Trophoblast cell (in vitro differentiated cells and primary cell): ENCODE measurements around the gene KCTD8. TPM values are rescaled to one million over a fixed set of nuclear protein-coding genes. Genes with fewer than 3 reads are reported as not detected.

Source experiments
- DNase-seq, 2 donors: peaks; one replicate each; pipeline ENCODE4 v3.0.0-alpha.2; 2016
- H2AFZ ChIP-seq: 2 replicates; pipeline ENCODE4 v1.6.1; 2013; ENCODE audit warnings: low read length, moderate library complexity, mild to moderate bottlenecking; ENCODE audit not compliant: insufficient read depth, poor library complexity
- H2AK5ac ChIP-seq: 2 replicates; pipeline ENCODE4 v1.6.1; 2013; ENCODE audit warnings: mild to moderate bottlenecking, low read length
- H2BK120ac ChIP-seq: 2 replicates; pipeline ENCODE4 v1.6.1; 2013; ENCODE audit warnings: low read length, mild to moderate bottlenecking, moderate library complexity; ENCODE audit not compliant: insufficient read depth, poor library complexity
- H2BK12ac ChIP-seq: 2 replicates; pipeline ENCODE4 v1.6.1; 2013; ENCODE audit warnings: mild to moderate bottlenecking, low read length, moderate library complexity
- H2BK5ac ChIP-seq: 2 replicates; pipeline ENCODE4 v1.6.1; 2013; ENCODE audit warnings: low read length, low read depth, moderate library complexity, mild to moderate bottlenecking; ENCODE audit not compliant: poor library complexity
- H3K14ac ChIP-seq: 2 replicates; pipeline ENCODE4 v1.6.1; 2013; ENCODE audit warnings: mild to moderate bottlenecking, low read length
- H3K18ac ChIP-seq: 2 replicates; pipeline ENCODE4 v1.6.1; 2013; ENCODE audit warnings: mild to moderate bottlenecking, low read length
- H3K23ac ChIP-seq: 2 replicates; pipeline ENCODE4 v1.6.1; 2013; ENCODE audit warnings: low read length
- H3K27ac ChIP-seq: 2 replicates; pipeline ENCODE4 v1.5.1; 2013; ENCODE audit warnings: low read depth, mild to moderate bottlenecking, inconsistent platforms, low read length, moderate library complexity
- H3K27me3 ChIP-seq: 2 replicates; pipeline ENCODE4 v1.6.1; 2013; ENCODE audit warnings: inconsistent platforms, mild to moderate bottlenecking, low read length, moderate library complexity; ENCODE audit not compliant: insufficient read depth
- H3K36me3 ChIP-seq, 2 experiments: 1 replicate in 1 of 2; 2 replicates in 1 of 2; pipeline ENCODE4 v1.6.1; 2013; ENCODE audit warnings: low read length in 2 of 2, mild to moderate bottlenecking in 2 of 2, moderate library complexity in 1 of 2; ENCODE audit not compliant: insufficient read depth in 2 of 2, control insufficient read depth in 1 of 2
- H3K4ac ChIP-seq: 2 replicates; pipeline ENCODE4 v1.6.1; 2013; ENCODE audit warnings: low read depth, mild to moderate bottlenecking, low read length, moderate library complexity
- H3K4me1 ChIP-seq, 2 experiments: 1 replicate in 1 of 2; 2 replicates in 1 of 2; pipeline ENCODE4 v1.6.1; 2013; ENCODE audit warnings: low read length in 2 of 2, mild to moderate bottlenecking in 2 of 2, moderate library complexity in 1 of 2; ENCODE audit not compliant: insufficient read depth in 2 of 2, control insufficient read depth in 1 of 2
- H3K4me2 ChIP-seq: 2 replicates; pipeline ENCODE4 v1.6.1; 2013; ENCODE audit warnings: inconsistent platforms, mild to moderate bottlenecking, low read length, moderate library complexity
- H3K4me3 ChIP-seq: 2 replicates; pipeline ENCODE4 v1.5.1; 2013; ENCODE audit warnings: mild to moderate bottlenecking, low read depth, low read length, inconsistent platforms
- H3K79me1 ChIP-seq: one replicate; pipeline ENCODE4 v1.6.1; 2013; ENCODE audit warnings: low read length
- H3K79me2 ChIP-seq: 2 replicates; pipeline ENCODE4 v1.6.1; 2013; ENCODE audit warnings: low read length, mild to moderate bottlenecking; ENCODE audit not compliant: control insufficient read depth, insufficient read depth, poor library complexity
- H3K9ac ChIP-seq: 2 replicates; pipeline ENCODE4 v1.6.1; 2013; ENCODE audit warnings: mild to moderate bottlenecking, low read length
- H3K9me3 ChIP-seq: 2 replicates; pipeline ENCODE4 v1.6.1; 2013; ENCODE audit warnings: low read depth, mild to moderate bottlenecking, control low read depth, inconsistent platforms, low read length; ENCODE audit not compliant: insufficient read depth
- H4K12ac ChIP-seq: 2 replicates; pipeline ENCODE4 v1.6.1; 2013; ENCODE audit warnings: low read depth, mild to moderate bottlenecking, low read length, moderate library complexity
- H4K8ac ChIP-seq: 2 replicates; pipeline ENCODE4 v1.6.1; 2013; ENCODE audit warnings: low read depth, mild to moderate bottlenecking, low read length, moderate library complexity
- H4K91ac ChIP-seq: one replicate; pipeline ENCODE4 v1.6.1; 2013; ENCODE audit warnings: low read depth, mild to moderate bottlenecking, low read length, moderate library complexity
- WGBS: extraction: QIAGEN DNeasy Blood & Tissue Kit; methylation state at CpG from one replicate; pipeline ENCODE4 v1.1.7; 2013; ENCODE audit warnings: missing lambda C conversion rate; ENCODE audit not compliant: insufficient read length, insufficient coverage; ENCODE audit errors: extremely low coverage; 5-methylcytosine and 5-hydroxymethylcytosine counted together
- polyA plus RNA-seq: library from polyadenylated mRNA; stranded (reverse); fragments of 200-250 nt; gene quantifications from 2 replicates; pipeline ENCODE4 v1.2.3, GENCODE V29; 2013

The KCTD8 gene
- polyA plus RNA-seq = 0.10 and 0.12 TPM in 2 replicates

DNA sequence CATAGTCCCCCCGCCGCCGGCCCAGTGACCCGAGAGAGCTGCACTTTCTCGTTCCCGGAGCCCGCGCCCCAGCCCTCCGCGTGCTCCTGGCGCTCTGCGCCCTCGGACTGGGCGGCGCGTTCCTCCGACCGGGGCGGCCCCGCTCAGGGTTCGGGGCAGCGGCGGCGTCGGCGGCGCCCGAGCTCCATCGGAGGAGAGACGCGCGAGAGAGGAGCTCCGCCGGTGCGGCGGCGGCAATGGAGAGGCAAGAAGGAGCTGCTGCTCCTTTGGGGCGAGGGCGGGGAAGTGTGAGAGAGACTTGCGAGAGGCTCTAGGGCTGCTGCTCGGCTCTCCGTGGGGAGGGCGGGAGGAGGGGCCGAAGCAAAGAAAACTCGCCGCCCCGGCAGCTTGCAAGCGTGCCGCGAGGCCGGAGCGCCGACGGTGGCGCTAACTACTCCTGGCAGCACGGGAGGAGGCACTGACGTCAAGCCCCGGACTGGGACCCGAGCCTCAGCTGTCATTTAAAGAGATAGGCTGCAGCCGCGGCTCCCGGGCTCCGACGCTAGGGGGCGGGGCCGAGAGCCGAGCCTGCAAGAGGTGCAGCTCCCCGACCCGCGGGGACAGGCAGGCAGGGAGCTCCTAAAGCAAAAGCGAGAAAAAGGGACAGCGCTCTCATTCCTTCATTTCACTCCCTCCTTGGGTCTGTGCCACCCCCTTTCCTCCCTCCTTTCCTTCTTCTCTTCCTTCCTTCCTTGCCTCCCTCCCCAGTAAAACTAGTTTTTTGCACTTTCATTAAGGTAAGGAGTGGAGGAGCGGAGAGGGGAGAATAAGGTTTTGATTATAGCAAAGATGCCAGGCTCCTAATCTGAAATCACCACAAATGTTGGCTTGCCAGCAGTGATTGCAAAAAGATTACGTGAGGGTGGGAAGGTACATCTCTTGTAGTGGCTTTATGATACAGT, at the start of gene KCTD8:
Gene KCTD8 (minus strand): TSS at position 289 of the 941 bp plus-strand sequence.
- Histone ChIP-seq H3K9ac (no peak within 1 kb of the TSS), H3K4me3 (peak within 1 kb of the TSS; percentile 72), H3K27ac (no peak within 1 kb of the TSS), H3K79me2 (no peaks in the 10 kb centered on the region), H2BK12ac (no peak within 1 kb of the TSS), H2AK5ac (no peak within 1 kb of the TSS), H3K79me1 (no peaks in the 10 kb centered on the region), H3K23ac (no peak within 1 kb of the TSS), H4K12ac (no peak within 1 kb of the TSS), H3K36me3 (no peaks in the 10 kb centered on the region), H2BK5ac (no peak within 1 kb of the TSS), H3K4me2 (peak within 1 kb of the TSS; percentile 99), H3K9me3 (no peaks in the 10 kb centered on the region), H3K14ac (no peak within 1 kb of the TSS), H3K18ac (no peak within 1 kb of the TSS), H4K91ac (no peak within 1 kb of the TSS), H3K4me1 (peaks cover 4 to 19% of the 10 kb centered on the region in 2 experiments), H2AFZ (peak within 1 kb of the TSS; percentile 89), H3K4ac (no peak within 1 kb of the TSS), H2BK120ac (no peak within 1 kb of the TSS), H3K27me3 (peaks cover 25% of the 10 kb centered on the region), H4K8ac (no peak within 1 kb of the TSS)
- no CpG with 5 or more reads among the region's 74 CpGs for WGBS
- DNase-seq = peak; percentile 2 to 50

- Histone ChIP-seq H3K9me3 (no peaks in the 10 kb centered on the region), H4K91ac (no peak overlapping the region), H2AFZ (no peak overlapping the region), H2AK5ac (no peak overlapping the region), H3K9ac (no peak overlapping the region), H3K27ac (no peak overlapping the region), H3K14ac (no peak overlapping the region), H3K36me3 (no peaks in the 10 kb centered on the region), H3K79me2 (no peaks in the 10 kb centered on the region), H3K4ac (no peak overlapping the region), H4K12ac (no peak overlapping the region), H3K18ac (no peak overlapping the region), H3K23ac (no peak overlapping the region), H3K4me3 (no peak overlapping the region), H3K79me1 (no peaks in the 10 kb centered on the region), H3K27me3 (no peaks in the 10 kb centered on the region), H3K4me1 (no peaks in the 10 kb centered on the region), H3K4me2 (no peak overlapping the region), H2BK120ac (no peak overlapping the region), H2BK12ac (no peak overlapping the region), H2BK5ac (no peak overlapping the region), H4K8ac (no peak overlapping the region)
- DNase-seq = no peak
- no CpG with 5 or more reads among the region's 1 CpG for WGBS
Measured at GRCh38 chr4:44494810-44495701, 46.4 kb upstream of the KCTD8 start.

- no peak overlapping the region for H3K9ac ChIP-seq
- H3K14ac ChIP-seq = no peak overlapping the region
- peak in 1 of 2 donors; percentile 52 for DNase-seq
- no CpG with 5 or more reads among the region's 6 CpGs for WGBS
- H3K36me3 ChIP-seq = no peaks in the 10 kb centered on the region
- H4K12ac ChIP-seq = no peak overlapping the region
- H2AFZ ChIP-seq = no peak overlapping the region
- H3K23ac ChIP-seq = no peak overlapping the region
- no peaks in the 10 kb centered on the region for H3K27me3 ChIP-seq
- no peak overlapping the region for H2BK12ac ChIP-seq
- no peak overlapping the region for H2BK5ac ChIP-seq
- no peak overlapping the region for H3K4me3 ChIP-seq
- no peak overlapping the region for H4K8ac ChIP-seq
- no peak overlapping the region for H3K27ac ChIP-seq
- H3K4me1 ChIP-seq = no peaks in the 10 kb centered on the region
- H3K4ac ChIP-seq = no peak overlapping the region
- H4K91ac ChIP-seq = no peak overlapping the region
- no peak overlapping the region for H3K18ac ChIP-seq
- H3K4me2 ChIP-seq = no peak overlapping the region
- no peaks in the 10 kb centered on the region for H3K9me3 ChIP-seq
- H3K79me2 ChIP-seq = no peaks in the 10 kb centered on the region
- no peak overlapping the region for H2AK5ac ChIP-seq
- no peak overlapping the region for H2BK120ac ChIP-seq
- no peaks in the 10 kb centered on the region for H3K79me1 ChIP-seq
Measured at GRCh38 chr4:44493924-44494323, 45.3 kb upstream of the KCTD8 start.

GRCh38 chr4:44487341-44487740, 38.7 kb upstream of the KCTD8 start:
- Histone ChIP-seq H3K79me2 (no peaks in the 10 kb centered on the region), H4K8ac (no peak overlapping the region), H4K91ac (no peak overlapping the region), H4K12ac (no peak overlapping the region), H3K4me2 (no peak overlapping the region), H3K9me3 (peaks cover 8% of the 10 kb centered on the region), H2BK12ac (no peak overlapping the region), H3K4me3 (no peak overlapping the region), H3K79me1 (no peaks in the 10 kb centered on the region), H3K4ac (no peak overlapping the region), H3K14ac (no peak overlapping the region), H3K4me1 (no peaks in the 10 kb centered on the region), H3K18ac (no peak overlapping the region), H3K9ac (no peak overlapping the region), H2BK5ac (no peak overlapping the region), H3K23ac (no peak overlapping the region), H2AK5ac (no peak overlapping the region), H2BK120ac (no peak overlapping the region), H3K36me3 (peaks cover 0 to 3% of the 10 kb centered on the region in 2 experiments), H2AFZ (no peak overlapping the region), H3K27ac (no peak overlapping the region), H3K27me3 (no peaks in the 10 kb centered on the region)
- DNase-seq = no peak
- no CpG with 5 or more reads among the region's 3 CpGs for WGBS
